ENCODE measurements around the gene PPM1A.

DNA sequence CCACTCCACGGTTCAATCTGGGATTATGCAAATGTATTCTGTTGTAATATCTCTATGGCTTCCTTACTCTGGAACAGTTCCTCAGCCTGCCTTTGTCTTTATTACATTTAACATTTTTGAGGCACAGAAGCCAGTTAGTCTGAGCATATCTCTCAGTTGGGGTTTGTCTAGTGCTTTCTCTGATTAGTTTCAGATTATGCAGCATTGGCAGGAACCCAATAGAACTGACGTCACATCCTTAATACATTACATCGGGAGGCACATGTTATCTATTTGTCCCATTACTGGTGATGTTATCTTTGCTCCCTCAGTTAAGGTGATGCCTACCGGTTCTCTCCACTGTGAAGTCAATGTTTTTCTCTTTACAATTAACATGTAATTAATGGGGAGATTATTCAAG lies 62.4 kb downstream of the PPM1A start:
- TF ChIP-seq, protein P1, sequence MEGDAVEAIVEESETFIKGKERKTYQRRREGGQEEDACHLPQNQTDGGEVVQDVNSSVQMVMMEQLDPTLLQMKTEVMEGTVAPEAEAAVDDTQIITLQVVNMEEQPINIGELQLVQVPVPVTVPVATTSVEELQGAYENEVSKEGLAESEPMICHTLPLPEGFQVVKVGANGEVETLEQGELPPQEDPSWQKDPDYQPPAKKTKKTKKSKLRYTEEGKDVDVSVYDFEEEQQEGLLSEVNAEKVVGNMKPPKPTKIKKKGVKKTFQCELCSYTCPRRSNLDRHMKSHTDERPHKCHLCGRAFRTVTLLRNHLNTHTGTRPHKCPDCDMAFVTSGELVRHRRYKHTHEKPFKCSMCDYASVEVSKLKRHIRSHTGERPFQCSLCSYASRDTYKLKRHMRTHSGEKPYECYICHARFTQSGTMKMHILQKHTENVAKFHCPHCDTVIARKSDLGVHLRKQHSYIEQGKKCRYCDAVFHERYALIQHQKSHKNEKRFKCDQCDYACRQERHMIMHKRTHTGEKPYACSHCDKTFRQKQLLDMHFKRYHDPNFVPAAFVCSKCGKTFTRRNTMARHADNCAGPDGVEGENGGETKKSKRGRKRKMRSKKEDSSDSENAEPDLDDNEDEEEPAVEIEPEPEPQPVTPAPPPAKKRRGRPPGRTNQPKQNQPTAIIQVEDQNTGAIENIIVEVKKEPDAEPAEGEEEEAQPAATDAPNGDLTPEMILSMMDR (conservative IDR thresholded peaks at IDR 0.05) = no peak
- TF ChIP-seq ZFX (IDR thresholded peaks at IDR 0.05) = no peak
